Uterus (tissue), 2 donors: Measurements from ENCODE around the gene SAMMSON.

Experiments
- POLR2A ChIP-seq, 2 donors: fragments of 450-650 bp; IDR thresholded peaks; one replicate each; pipeline ENCODE4 v1.6.1; 2016; ENCODE audit warnings: antibody characterized with exemption in 2 of 2, mild to moderate bottlenecking in 1 of 2, moderate library complexity in 1 of 2
- TF ChIP-seq, protein P1 (sequence below), 4 experiments: fragments of 200-600 bp in 2 of 4; fragments of 450-650 bp in 2 of 4; sonication (generic) in 2 of 4; IDR thresholded peaks; one replicate each; pipeline ENCODE4 v1.5.1; 2016 to 2019; ENCODE audit warnings: antibody characterized with exemption in 4 of 4, mild to moderate bottlenecking in 2 of 4, moderate library complexity in 1 of 4

DNA sequence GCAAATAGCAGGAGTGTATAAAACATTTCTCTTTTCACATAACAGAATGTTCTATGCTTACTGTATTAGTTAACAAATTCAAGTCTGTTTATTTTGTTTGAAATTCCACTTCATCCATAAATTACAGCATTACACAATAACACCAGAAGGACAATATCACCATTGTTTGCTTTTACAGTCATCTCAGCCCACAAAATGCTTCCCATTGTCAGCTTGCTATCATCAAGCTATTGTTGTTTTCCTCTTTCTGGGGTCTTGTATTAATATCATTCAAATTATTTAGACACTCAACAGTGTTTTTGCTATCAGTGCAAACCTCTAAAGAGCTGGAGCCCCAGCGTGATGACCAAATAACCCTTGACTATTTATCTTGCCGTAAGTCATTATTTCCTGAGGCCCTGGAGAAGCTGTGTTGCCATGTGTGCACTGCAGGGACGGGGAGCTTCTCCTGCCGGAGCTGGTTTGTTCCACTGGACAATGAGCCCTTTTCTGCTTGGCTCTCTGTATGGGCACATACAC lies 1.1 kb downstream of the SAMMSON start:
- TF ChIP-seq, protein P1, sequence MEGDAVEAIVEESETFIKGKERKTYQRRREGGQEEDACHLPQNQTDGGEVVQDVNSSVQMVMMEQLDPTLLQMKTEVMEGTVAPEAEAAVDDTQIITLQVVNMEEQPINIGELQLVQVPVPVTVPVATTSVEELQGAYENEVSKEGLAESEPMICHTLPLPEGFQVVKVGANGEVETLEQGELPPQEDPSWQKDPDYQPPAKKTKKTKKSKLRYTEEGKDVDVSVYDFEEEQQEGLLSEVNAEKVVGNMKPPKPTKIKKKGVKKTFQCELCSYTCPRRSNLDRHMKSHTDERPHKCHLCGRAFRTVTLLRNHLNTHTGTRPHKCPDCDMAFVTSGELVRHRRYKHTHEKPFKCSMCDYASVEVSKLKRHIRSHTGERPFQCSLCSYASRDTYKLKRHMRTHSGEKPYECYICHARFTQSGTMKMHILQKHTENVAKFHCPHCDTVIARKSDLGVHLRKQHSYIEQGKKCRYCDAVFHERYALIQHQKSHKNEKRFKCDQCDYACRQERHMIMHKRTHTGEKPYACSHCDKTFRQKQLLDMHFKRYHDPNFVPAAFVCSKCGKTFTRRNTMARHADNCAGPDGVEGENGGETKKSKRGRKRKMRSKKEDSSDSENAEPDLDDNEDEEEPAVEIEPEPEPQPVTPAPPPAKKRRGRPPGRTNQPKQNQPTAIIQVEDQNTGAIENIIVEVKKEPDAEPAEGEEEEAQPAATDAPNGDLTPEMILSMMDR (IDR thresholded peaks at IDR 0.05) = no peak
- TF ChIP-seq POLR2A (IDR thresholded peaks at IDR 0.05) = no peak
